HG02571 (cell line): ENCODE measurements around the gene ASMTL.
"Not testable (repeated sequence)": the region's sequence is repeated elsewhere in the genome, so short reads cannot be mapped to it uniquely, and the experiment has no call there.

Experiments
- ATAC-seq: cut with Tn5 transposase; IDR thresholded peaks from one replicate; pipeline ENCODE4 v1.9.1; 2021; ENCODE audit warnings: mild to moderate bottlenecking, moderate library complexity; ENCODE audit not compliant: unreplicated experiment

ASMTL gene

GRCh38 chrX:1435241-1435895, 17.3 kb downstream of the ASMTL start:
- no peak for ATAC-seq

GRCh38 chrX:1434871-1435240, 17.9 kb downstream of the ASMTL start:
- no peak for ATAC-seq

- ATAC-seq, result no peak
Measured at GRCh38 chrX:1433646-1434357, 18.9 kb downstream of the ASMTL start.

GRCh38 chrX:1430451-1430850, 22.3 kb downstream of the ASMTL start:
- no peak for ATAC-seq

- no peak for ATAC-seq
Measured at GRCh38 chrX:1427756-1428155, 25.0 kb downstream of the ASMTL start.

GRCh38 chrX:1426321-1426720, 26.4 kb downstream of the ASMTL start:
- not testable (repeated sequence) for ATAC-seq

GRCh38 chrX:1425381-1425780, 27.3 kb downstream of the ASMTL start:
- no peak for ATAC-seq

GRCh38 chrX:1424147-1424851, 28.4 kb downstream of the ASMTL start:
- ATAC-seq, result no peak

GRCh38 chrX:1423215-1423614, 29.5 kb downstream of the ASMTL start:
- ATAC-seq, result no peak

GRCh38 chrX:1422135-1422465, 30.6 kb downstream of the ASMTL start:
- no peak for ATAC-seq

GRCh38 chrX:1421433-1422134, 31.1 kb downstream of the ASMTL start:
- ATAC-seq, result no peak

GRCh38 chrX:1420371-1420770, 32.3 kb downstream of the ASMTL start:
- no peak for ATAC-seq

GRCh38 chrX:1419545-1420355, 33.0 kb downstream of the ASMTL start:
- ATAC-seq, result no peak

GRCh38 chrX:1418901-1419544, 33.7 kb downstream of the ASMTL start:
- no peak for ATAC-seq

- ATAC-seq, result no peak
Measured at GRCh38 chrX:1417921-1418771, 34.6 kb downstream of the ASMTL start.

- no peak for ATAC-seq
Measured at GRCh38 chrX:1416965-1417760, 35.5 kb downstream of the ASMTL start.

- no peak for ATAC-seq
Measured at GRCh38 chrX:1416327-1416784, 36.4 kb downstream of the ASMTL start.

- no peak for ATAC-seq
Measured at GRCh38 chrX:1412551-1413161, 40.1 kb downstream of the ASMTL start.
